Measurements from ENCODE around the gene SLC4A5. TPM values are rescaled to one million over a fixed set of nuclear protein-coding genes. Genes with fewer than 3 reads are reported as not detected.

The SLC4A5 gene
- total RNA-seq, 2 experiments from 2014 or later = 1.8 to 2.0 TPM

DNA sequence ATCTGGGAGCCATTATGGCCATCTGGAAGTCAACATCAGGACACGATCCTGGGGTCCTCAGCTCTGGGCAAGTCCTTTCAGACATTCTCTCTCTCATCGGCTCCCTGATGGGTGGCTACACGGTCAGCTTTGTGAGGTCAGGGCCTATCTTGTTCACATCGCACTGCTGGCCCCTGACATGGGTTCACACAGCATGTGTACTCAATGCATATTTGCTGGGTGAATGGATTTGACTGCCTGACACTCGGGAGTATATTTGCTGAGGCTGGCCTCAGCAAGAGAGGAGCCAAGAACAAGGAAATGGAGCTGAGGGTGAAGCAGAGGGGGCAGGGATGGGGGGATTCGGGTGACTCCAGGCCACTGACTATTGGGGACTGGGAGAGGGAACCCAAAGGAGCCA, 50.5 kb downstream of the SLC4A5 start:
- ChIA-PET POLR2A (no interaction called here), CTCF (interaction anchor here (1.2 to 5.8 kb wide), 2 partner anchors 42 to 43 kb away, joined by 4 to 39 read pairs; no protein-coding TSS in a partner anchor)

DNA sequence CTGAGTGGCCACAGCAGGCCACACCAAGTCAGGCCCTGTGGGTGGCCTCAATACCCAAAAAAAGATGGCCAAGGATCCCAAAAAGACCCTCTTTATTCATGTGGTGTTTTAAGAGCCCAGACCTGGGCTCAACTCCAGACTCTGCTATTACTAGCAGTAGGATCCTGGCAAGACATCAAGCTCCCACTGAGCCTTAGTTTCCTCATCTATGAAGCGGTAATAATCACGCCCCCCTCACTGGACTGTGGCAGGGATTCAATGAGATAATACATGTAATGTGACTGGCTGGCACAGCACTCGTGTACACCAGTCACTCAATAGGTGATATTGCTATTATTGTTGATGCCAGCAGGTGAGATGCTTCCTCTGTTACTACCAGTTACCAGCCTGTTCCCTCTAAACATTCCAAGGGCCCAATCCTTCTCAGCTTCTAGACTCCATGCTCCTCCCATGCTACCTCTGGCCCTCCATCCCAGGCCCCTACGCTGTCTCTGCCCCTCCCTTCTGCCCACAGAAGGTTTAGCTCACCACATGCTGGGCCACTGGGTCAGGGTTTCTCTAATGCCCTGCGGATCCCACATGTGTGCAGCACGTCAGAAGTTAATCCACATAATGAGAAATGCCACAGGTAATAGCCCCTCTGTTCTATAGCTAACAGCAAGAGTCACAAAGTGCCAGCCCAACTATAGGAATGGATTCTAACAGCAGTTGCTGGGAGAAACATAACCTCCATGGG, 51.2 kb downstream of the SLC4A5 start:
- H3K36me3 Mint-ChIP-seq (ENCODE audit: low read depth) = no peaks in the 10 kb centered on the region
- H3K27me3 Mint-ChIP-seq = no peaks in the 10 kb centered on the region
- ATAC-seq (no peak), DNase-seq (no peak)
- ChIA-PET CTCF (interaction anchor here (5.8 kb wide), 1 partner anchor 43 kb away, joined by 39 read pairs; no protein-coding TSS in a partner anchor), POLR2A (interaction anchor here (1.3 kb wide), 1 partner anchor 190 kb away, joined by 3 read pairs; no protein-coding TSS in a partner anchor)
- TF ChIP-seq CTCF (IDR thresholded peaks at IDR 0.05) = no peak
- H3K4me3 Mint-ChIP-seq = no peak overlapping the region
- no peaks in the 10 kb centered on the region for H3K9me3 Mint-ChIP-seq
- H3K27ac Mint-ChIP-seq = no peak overlapping the region
- H3K4me1 Mint-ChIP-seq (ENCODE audit: low read depth) = peaks cover 16% of the 10 kb centered on the region
- intact Hi-C loops (cut with micrococcal nuclease) = no loop called here

More for the DNA sequence above, 50.5 kb downstream of the SLC4A5 start:
- TF ChIP-seq CTCF (IDR thresholded peaks at IDR 0.05) = no peak
- H3K36me3 Mint-ChIP-seq (ENCODE audit: low read depth) = no peaks in the 10 kb centered on the region
- no peaks in the 10 kb centered on the region for H3K9me3 Mint-ChIP-seq
- intact Hi-C loops (cut with micrococcal nuclease) = no loop called here
- H3K4me1 Mint-ChIP-seq (ENCODE audit: low read depth) = peaks cover 16% of the 10 kb centered on the region
- no peak overlapping the region for H3K4me3 Mint-ChIP-seq
- ATAC-seq (no peak), DNase-seq (no peak)
- H3K27me3 Mint-ChIP-seq = no peaks in the 10 kb centered on the region
- no peak overlapping the region for H3K27ac Mint-ChIP-seq

GRCh38 chr2:74291218-74291544, 52.0 kb downstream of the SLC4A5 start:
- TF ChIP-seq CTCF (IDR thresholded peaks at IDR 0.05) = no peak
- POLR2A ChIA-PET = interaction anchor here (1.0 to 1.5 kb wide), 3 partner anchors 16 to 191 kb away, joined by 3 to 4 read pairs (median 3); no protein-coding TSS in a partner anchor
- Mint-ChIP-seq H3K36me3 (ENCODE audit: low read depth) (no peaks in the 10 kb centered on the region), H3K27ac (peak overlapping the region; percentile 85), H3K9me3 (no peaks in the 10 kb centered on the region), H3K4me1 (ENCODE audit: low read depth) (peaks cover 16% of the 10 kb centered on the region), H3K4me3 (no peak overlapping the region), H3K27me3 (no peaks in the 10 kb centered on the region)
- intact Hi-C loops (cut with micrococcal nuclease) = no loop called here
- CTCF ChIA-PET = interaction anchor here (1.1 to 5.8 kb wide), 4 partner anchors 13 to 44 kb away, joined by 3 to 39 read pairs (median 4); no protein-coding TSS in a partner anchor
- no peak for ATAC-seq
- DNase-seq = no peak

DNA sequence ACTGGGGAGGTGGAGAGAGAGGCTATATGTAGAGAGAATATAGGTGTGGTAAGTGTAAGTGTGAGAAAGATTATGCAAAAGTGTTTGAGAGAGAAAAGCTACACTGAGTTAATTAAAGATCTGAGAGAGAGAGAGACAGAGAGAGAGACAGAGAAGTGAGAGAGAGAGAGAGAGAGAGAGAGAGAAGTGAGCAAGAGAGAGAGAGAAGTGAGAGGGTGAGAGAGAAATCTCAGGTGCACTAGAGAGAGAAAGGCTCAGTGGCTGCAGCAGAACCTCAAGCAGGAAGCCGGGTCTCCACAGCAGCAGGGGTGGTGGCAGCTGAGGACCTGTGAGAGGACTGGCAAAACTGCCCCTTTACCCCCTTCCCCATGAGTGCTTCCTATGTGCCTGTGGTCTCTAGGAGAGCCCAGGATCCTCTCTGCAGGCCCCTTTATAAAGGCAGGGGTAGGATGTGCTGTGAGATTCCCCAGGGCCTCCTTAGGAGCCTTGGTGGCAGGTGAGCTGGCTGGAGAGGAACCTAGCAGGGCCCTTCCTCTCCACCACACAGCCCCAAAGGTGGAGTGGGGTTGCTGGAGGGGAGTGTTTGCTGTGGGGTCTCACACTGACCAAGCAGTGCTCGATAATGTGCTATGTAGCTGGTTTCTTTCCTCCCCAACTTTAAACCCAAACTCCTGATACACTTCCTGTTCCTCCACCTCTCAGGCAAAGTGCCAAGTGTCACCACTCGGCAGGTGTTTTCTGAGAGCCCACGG, 52.6 kb downstream of the SLC4A5 start:
- TF ChIP-seq CTCF (IDR thresholded peaks at IDR 0.05) = no peak
- Mint-ChIP-seq H3K4me1 (ENCODE audit: low read depth) (peaks cover 16% of the 10 kb centered on the region), H3K4me3 (peak overlapping the region; percentile 18), H3K9me3 (no peaks in the 10 kb centered on the region), H3K27me3 (no peaks in the 10 kb centered on the region), H3K36me3 (ENCODE audit: low read depth) (no peaks in the 10 kb centered on the region), H3K27ac (peak overlapping the region; percentile 85)
- ChIA-PET POLR2A (interaction anchor here (1.0 to 1.5 kb wide), 3 partner anchors 17 to 191 kb away, joined by 3 to 4 read pairs (median 3); no protein-coding TSS in a partner anchor), CTCF (interaction anchor here (1.1 to 5.8 kb wide), 4 partner anchors 13 to 44 kb away, joined by 3 to 39 read pairs (median 4); no protein-coding TSS in a partner anchor)
- ATAC-seq (peak; percentile 78), DNase-seq (peak; percentile 49)
- intact Hi-C loops (cut with micrococcal nuclease) = no loop called here
